ENCODE data around the gene KRT5. TPM values are rescaled to one million over a fixed set of nuclear protein-coding genes. Genes with fewer than 3 reads are reported as not detected.

Gene KRT5
- polyA plus RNA-seq, 1 of the 3 experiments (the other 2 are of a cell fraction): not detected

- no peaks in the 10 kb centered on the region for H3K4me1 ChIP-seq (ENCODE audit: control insufficient read depth in 1 of 2, insufficient read depth in 2 of 2, low read depth in 1 of 2, low read length in 1 of 2)
- no peaks in the 10 kb centered on the region for H4K20me1 ChIP-seq (ENCODE audit: insufficient read depth)
- H2AFZ ChIP-seq (ENCODE audit: low read depth): no peak overlapping the region
- POLR2A ChIA-PET: no interaction called here
- H3K27me3 ChIP-seq (ENCODE audit: insufficient read depth): peaks cover 45% of the 10 kb centered on the region; the same call in 1 of the 2 replicates
- no peak for DNase-seq
- no peak for TF ChIP-seq TEAD4 (IDR thresholded peaks at IDR 0.05; ENCODE audit: borderline replicate concordance, insufficient read depth)
- no peak for TF ChIP-seq MXI1 (IDR thresholded peaks at IDR 0.05; ENCODE audit: low read depth, low read length)
- no peak for TF ChIP-seq MAX (IDR thresholded peaks at IDR 0.05; ENCODE audit: low read depth)
- TF ChIP-seq SMC3 (IDR thresholded peaks at IDR 0.05; ENCODE audit: low read depth, low read length): no peak
- TF ChIP-seq CTCF (IDR thresholded peaks at IDR 0.05): no peak
- no peak for TF ChIP-seq GATA2 (CRISPR knock-in tag; IDR thresholded peaks at IDR 0.05)
- no peak for TF ChIP-seq GABPA (IDR thresholded peaks at IDR 0.05; ENCODE audit: low read depth)
- TF ChIP-seq TCF12 (IDR thresholded peaks at IDR 0.05): no peak
- TF ChIP-seq EP300 (IDR thresholded peaks at IDR 0.05; ENCODE audit: borderline replicate concordance in 1 of 2, low read depth in 1 of 2, low read length in 1 of 2): no peak
- TF ChIP-seq REST (IDR thresholded peaks at IDR 0.05; ENCODE audit: low read depth, low read length): no peak
- TF ChIP-seq TAF1 (IDR thresholded peaks at IDR 0.05; ENCODE audit: borderline replicate concordance, low read depth, low read length): no peak
- TF ChIP-seq EZH2phosphoT487 (IDR thresholded peaks at IDR 0.05; ENCODE audit: borderline replicate concordance, low read depth): no peak
- no peak overlapping the region for H3K4me2 ChIP-seq
- no peaks in the 10 kb centered on the region for H3K36me3 ChIP-seq (replicated peaks in 1 of 2; ENCODE audit: control insufficient read depth in 1 of 2, insufficient read depth in 2 of 2, low read length in 1 of 2)
- WGBS (ENCODE audit: low lambda C conversion rate): 21% methylated on average over 5 of the region's 10 CpGs
- H3K27ac ChIP-seq (ENCODE audit: low read depth in 2 of 2, low read length in 1 of 2): no peak overlapping the region
- CTCF ChIA-PET: interaction anchor here (0.8 to 1.4 kb wide), 3 partner anchors 57 to 357 kb away, joined by 4 to 5 read pairs (median 4); no protein-coding TSS in a partner anchor
- no peaks in the 10 kb centered on the region for H3K9me2 ChIP-seq
- H3K9ac ChIP-seq: no peak overlapping the region
- no peaks in the 10 kb centered on the region for H3F3A ChIP-seq (replicated peaks; ENCODE audit: insufficient read depth)
- H3K9me3 ChIP-seq: no peaks in the 10 kb centered on the region
- no peak overlapping the region for H3K4me3 ChIP-seq (ENCODE audit: low read depth in 2 of 2, low read length in 1 of 2)
- H3K79me2 ChIP-seq (ENCODE audit: insufficient read depth): no peaks in the 10 kb centered on the region
Observed at GRCh38 chr12:52521568-52522266, 1.5 kb upstream of the KRT5 start.

Data from SK-N-SH (cell line).